Peyer's patch (tissue), 4 donors: ENCODE results near the gene PRR14L.

Experiments
- CTCF ChIP-seq, 6 experiments: fragments of 450-650 bp in 4 of 6; fragments of 200-600 bp in 2 of 6; sonication (generic) in 1 of 6; IDR thresholded peaks; one replicate each; pipeline ENCODE4 v1.5.1; 2017 to 2019; ENCODE audit warnings: antibody characterized with exemption in 6 of 6, mild to moderate bottlenecking in 3 of 6, moderate library complexity in 1 of 6
- POLR2A ChIP-seq, 2 donors: fragments of 450-650 bp; IDR thresholded peaks; one replicate each; pipeline ENCODE4 v1.5.1; 2017; ENCODE audit warnings: antibody characterized with exemption in 2 of 2, mild to moderate bottlenecking in 2 of 2, moderate library complexity in 2 of 2

GRCh38 chr22:31691408-31691807 is 58.5 kb downstream of the PRR14L start:
- TF ChIP-seq CTCF (IDR thresholded peaks at IDR 0.05) (no peak), POLR2A (IDR thresholded peaks at IDR 0.05) (no peak)
